Endodermal cell (in vitro differentiated cells): ENCODE data around the gene ZBTB7B. TPM values are rescaled to one million over a fixed set of nuclear protein-coding genes. Genes with fewer than 3 reads are reported as not detected.

Source experiments
- DNase-seq: peaks from one replicate; pipeline ENCODE4 v3.0.0-alpha.2; 2017
- H3K27ac ChIP-seq: 2 replicates; pipeline ENCODE4 v1.5.1; 2013; ENCODE audit warnings: mild to moderate bottlenecking, low read depth, low read length, moderate library complexity
- H3K27me3 ChIP-seq: 2 replicates; pipeline ENCODE4 v1.6.1; 2013; ENCODE audit warnings: mild to moderate bottlenecking, low read length, moderate library complexity; ENCODE audit not compliant: insufficient read depth, control insufficient read depth, poor library complexity, severe bottlenecking
- H3K36me3 ChIP-seq: 2 replicates; pipeline ENCODE4 v1.7.0; 2013; ENCODE audit warnings: mild to moderate bottlenecking, low read length, moderate library complexity; ENCODE audit not compliant: control insufficient read depth, insufficient read depth
- H3K4me1 ChIP-seq: one replicate; pipeline ENCODE4 v1.7.0; 2013; ENCODE audit warnings: low read length; ENCODE audit not compliant: control insufficient read depth, insufficient read depth
- H3K4me3 ChIP-seq: 2 replicates; pipeline ENCODE4 v1.5.1; 2013; ENCODE audit warnings: mild to moderate bottlenecking, low read length, moderate library complexity
- H3K9ac ChIP-seq: 2 replicates; pipeline ENCODE4 v1.6.1; 2013; ENCODE audit warnings: mild to moderate bottlenecking, low read length, moderate library complexity; ENCODE audit not compliant: poor library complexity, severe bottlenecking; ENCODE audit errors: extremely low read depth
- H3K9me3 ChIP-seq: 2 replicates; pipeline ENCODE4 v1.6.1; 2013; ENCODE audit warnings: mild to moderate bottlenecking, low read length, moderate library complexity; ENCODE audit not compliant: control insufficient read depth
- H3K27ac Mint-ChIP-seq: 2 replicates; pipeline ENCODE4 v1.8.0; 2020; ENCODE audit warnings: mixed read lengths
- H3K27me3 Mint-ChIP-seq: 2 replicates; pipeline ENCODE4 v1.8.0; 2021; ENCODE audit warnings: mild to moderate bottlenecking, mixed read lengths; ENCODE audit not compliant: insufficient read depth
- H3K36me3 Mint-ChIP-seq: 2 replicates; pipeline ENCODE4 v1.8.0; 2020; ENCODE audit warnings: low read depth, mixed read lengths
- H3K4me1 Mint-ChIP-seq: 2 replicates; pipeline ENCODE4 v1.8.0; 2020; ENCODE audit warnings: mixed read lengths
- H3K4me3 Mint-ChIP-seq: 2 replicates; pipeline ENCODE4 v1.8.0; 2020; ENCODE audit warnings: mild to moderate bottlenecking, moderate library complexity, mixed read lengths
- H3K9me3 Mint-ChIP-seq: 2 replicates; pipeline ENCODE4 v1.8.0; 2020; ENCODE audit warnings: mild to moderate bottlenecking, mixed read lengths
- CTCF ChIP-seq: fragments of 200-600 bp; sonication (generic); conservative IDR thresholded peaks from 2 replicates; pipeline ENCODE4 v1.5.0; 2021; ENCODE audit warnings: antibody characterized with exemption, mild to moderate bottlenecking
- WGBS, 2 experiments: methylation state at CpG; one replicate each; pipeline versions ENCODE4 v1.1.5 to v1.1.7; 2013; ENCODE audit warnings: missing lambda C conversion rate in 2 of 2, mixed read lengths in 1 of 2; ENCODE audit not compliant: insufficient coverage in 1 of 2, insufficient read length in 1 of 2; 5-methylcytosine and 5-hydroxymethylcytosine counted together
- total RNA-seq, 2 donors: library from RNA; stranded (reverse); fragmentation: NEBNext Ultra II Directional in 1 of 2; extraction: Animal tissue kit (Norgen Biotek cat#: 25700) in 1 of 2; gene quantifications; 2 replicates in 1 of 2; 3 replicates in 1 of 2; pipeline ENCODE4 v1.2.1, GENCODE V29; 2021

The ZBTB7B gene
- total RNA-seq, 2 donors from 2014 or later: 21.2 to 23.3 TPM

GRCh38 chr1:155057788-155058211 is 55.2 kb downstream of the ZBTB7B start:
- TF ChIP-seq CTCF: peak; percentile 46
- Histone ChIP-seq H3K4me1 (peaks cover 4% of the 10 kb centered on the region), H3K27ac (no peak overlapping the region), H3K27me3 (peaks cover 13% of the 10 kb centered on the region), H3K9ac (no peak overlapping the region), H3K36me3 (no peaks in the 10 kb centered on the region), H3K4me3 (no peak overlapping the region), H3K9me3 (no peaks in the 10 kb centered on the region)
- Mint-ChIP-seq H3K4me3 (no peak overlapping the region), H3K36me3 (no peaks in the 10 kb centered on the region), H3K4me1 (peaks cover 3% of the 10 kb centered on the region), H3K9me3 (no peaks in the 10 kb centered on the region), H3K27me3 (peaks cover 7% of the 10 kb centered on the region), H3K27ac (no peak overlapping the region)
- no peak for DNase-seq
- WGBS, 2 experiments: 95 to 99% methylated on average over 12 to 13 of the region's 13 CpGs

GRCh38 chr1:155060736-155061135 is 58.1 kb downstream of the ZBTB7B start:
- H3K4me3 ChIP-seq: no peak overlapping the region
- 90 to 94% methylated on average over 4 to 8 of the region's 8 CpGs for WGBS, 2 experiments
- H3K27ac ChIP-seq: no peak overlapping the region
- no peaks in the 10 kb centered on the region for H3K36me3 Mint-ChIP-seq
- no peak overlapping the region for H3K27ac Mint-ChIP-seq
- DNase-seq: no peak
- H3K9ac ChIP-seq: no peak overlapping the region
- no peaks in the 10 kb centered on the region for H3K9me3 ChIP-seq
- no peaks in the 10 kb centered on the region for H3K9me3 Mint-ChIP-seq
- H3K27me3 ChIP-seq: peaks cover 7% of the 10 kb centered on the region
- no peak overlapping the region for H3K4me3 Mint-ChIP-seq
- no peak for TF ChIP-seq CTCF
- no peaks in the 10 kb centered on the region for H3K36me3 ChIP-seq
- H3K4me1 Mint-ChIP-seq: peaks cover 14% of the 10 kb centered on the region
- H3K4me1 ChIP-seq: peaks cover 11% of the 10 kb centered on the region
- H3K27me3 Mint-ChIP-seq: peaks cover 5% of the 10 kb centered on the region

- 11 to 32% methylated on average over 11 to 21 of the region's 21 CpGs for WGBS, 2 experiments
- Mint-ChIP-seq H3K27ac (no peak overlapping the region), H3K4me3 (no peak overlapping the region), H3K9me3 (no peaks in the 10 kb centered on the region), H3K27me3 (peaks cover 5% of the 10 kb centered on the region), H3K4me1 (peaks cover 14% of the 10 kb centered on the region), H3K36me3 (peaks cover 5% of the 10 kb centered on the region)
- Histone ChIP-seq H3K4me1 (peaks cover 11% of the 10 kb centered on the region), H3K27me3 (peaks cover 7% of the 10 kb centered on the region), H3K4me3 (no peak overlapping the region), H3K9me3 (no peaks in the 10 kb centered on the region), H3K27ac (no peak overlapping the region), H3K36me3 (peaks cover 2% of the 10 kb centered on the region), H3K9ac (no peak overlapping the region)
- TF ChIP-seq CTCF: peak; percentile 94
- peak; percentile 99 for DNase-seq
Observed at GRCh38 chr1:155061381-155062150, 59.0 kb downstream of the ZBTB7B start.
